ENCODE measurements around the gene FRYL. TPM values are rescaled to one million over a fixed set of nuclear protein-coding genes. Genes with fewer than 3 reads are reported as not detected.

The FRYL gene
- total RNA-seq, 1 experiment from 2014 or later = 47.7 TPM

DNA sequence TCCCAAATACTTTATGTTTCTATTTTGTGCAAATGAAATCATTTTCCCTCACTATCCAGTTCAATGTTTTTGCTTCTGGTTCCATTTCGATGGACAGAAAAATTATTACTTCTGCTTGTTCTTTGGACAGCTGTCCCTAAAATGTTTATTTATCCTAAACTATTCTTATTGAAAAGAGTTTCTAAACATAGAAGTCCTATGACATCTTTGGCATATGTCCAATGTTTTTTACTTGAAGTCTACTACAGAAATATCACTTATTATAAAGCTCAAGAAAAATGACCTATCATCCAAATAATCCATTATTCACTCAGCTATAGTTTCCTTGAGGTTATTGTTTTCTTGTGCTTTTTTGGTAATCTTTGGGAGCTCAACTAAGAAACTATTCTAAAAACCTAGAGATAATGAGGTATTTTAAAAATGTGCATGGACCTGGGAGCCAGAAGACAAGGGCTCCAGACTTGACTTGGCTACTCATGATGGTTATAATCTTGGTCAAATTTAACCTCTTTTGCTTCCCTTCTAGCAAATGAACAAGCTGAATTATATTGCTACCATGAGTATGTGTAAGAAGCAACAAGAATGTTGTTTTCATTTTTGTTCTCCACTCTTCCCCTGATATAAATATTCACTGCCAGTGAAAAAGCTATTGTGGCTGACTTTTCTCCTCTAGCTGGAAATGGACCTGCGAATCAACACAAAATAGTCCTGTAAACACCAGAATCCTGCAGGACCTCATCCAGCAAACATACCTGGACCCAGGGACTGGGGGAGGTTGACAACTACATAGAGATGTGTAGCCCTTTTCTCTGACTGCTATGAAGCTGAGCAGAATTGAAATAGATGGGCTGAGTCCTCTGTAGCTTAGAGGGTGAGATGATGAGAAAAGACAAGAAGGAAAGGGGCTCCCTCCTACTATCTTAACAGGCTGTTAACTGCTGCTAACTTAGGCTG, 137.4 kb downstream of the FRYL start:
- Histone ChIP-seq H2AFZ (ENCODE audit: low read depth, low read length, poor library complexity, severe bottlenecking) (no peak overlapping the region), H3K9me2 (ENCODE audit: insufficient read depth) (no peaks in the 10 kb centered on the region), H3K36me3 (ENCODE audit: control insufficient read depth in 1 of 2, insufficient read depth in 2 of 2, low read length in 2 of 2) (no peaks in the 10 kb centered on the region), H3K4me3 (replicated peaks in 1 of 2; ENCODE audit: low read depth in 1 of 2, low read length in 2 of 2) (no peak overlapping the region), H3K27ac (ENCODE audit: low read depth, low read length) (no peak overlapping the region), H3K4me1 (ENCODE audit: control insufficient read depth in 1 of 2, insufficient read depth in 2 of 2, low read length in 2 of 2) (no peaks in the 10 kb centered on the region), H3K9me3 (ENCODE audit: control insufficient read depth in 1 of 2, insufficient read depth in 1 of 2, low read depth in 1 of 2, low read length in 2 of 2) (no peaks in the 10 kb centered on the region), H3K27me3 (ENCODE audit: insufficient read depth, low read length) (no peaks in the 10 kb centered on the region), H4K20me1 (ENCODE audit: insufficient read depth) (no peaks in the 10 kb centered on the region), H3K79me2 (ENCODE audit: insufficient read depth, low read length) (peaks cover 12% of the 10 kb centered on the region), H3K4me2 (ENCODE audit: low read length) (no peak overlapping the region), H3K9ac (ENCODE audit: low read length) (no peak overlapping the region)
- ATAC-seq = no peak
- ChIA-PET CTCF (interaction anchor here (0.8 kb wide), 1 partner anchor 11 kb away, joined by 3 read pairs; no protein-coding TSS in a partner anchor), RAD21 (ENCODE audit: low non-redundant PET in 1 of 2, low total read pairs in 2 of 2, uncharacterized antibody in 2 of 2, unreplicated experiment in 2 of 2) (no interaction called here), POLR2A (no interaction called here)
- intact Hi-C loops (cut with micrococcal nuclease) = no loop called here
- no peak for DNase-seq (ENCODE audit: low read depth, low spot score)
- TF ChIP-seq ZFX (IDR thresholded peaks at IDR 0.05) = no peak
- no peak for TF ChIP-seq SIN3A (IDR thresholded peaks at IDR 0.05; ENCODE audit: low read depth)
- TF ChIP-seq RAD21 (IDR thresholded peaks at IDR 0.05; ENCODE audit: low read depth) = no peak
- TF ChIP-seq SP1 (IDR thresholded peaks at IDR 0.05; ENCODE audit: low read depth) = no peak
- no peak for TF ChIP-seq CEBPB (IDR thresholded peaks at IDR 0.05; ENCODE audit: low read depth)
- no peak for TF ChIP-seq JUND (IDR thresholded peaks at IDR 0.05)
- TF ChIP-seq, protein P1, sequence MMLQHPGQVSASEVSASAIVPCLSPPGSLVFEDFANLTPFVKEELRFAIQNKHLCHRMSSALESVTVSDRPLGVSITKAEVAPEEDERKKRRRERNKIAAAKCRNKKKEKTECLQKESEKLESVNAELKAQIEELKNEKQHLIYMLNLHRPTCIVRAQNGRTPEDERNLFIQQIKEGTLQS (IDR thresholded peaks at IDR 0.05) = no peak
- no peak for TF ChIP-seq POLR2AphosphoS5 (IDR thresholded peaks at IDR 0.05; ENCODE audit: low read depth, low read length)
- no peak for TF ChIP-seq EZH2phosphoT487 (IDR thresholded peaks at IDR 0.05; ENCODE audit: borderline replicate concordance)
- TF ChIP-seq, protein P2, sequence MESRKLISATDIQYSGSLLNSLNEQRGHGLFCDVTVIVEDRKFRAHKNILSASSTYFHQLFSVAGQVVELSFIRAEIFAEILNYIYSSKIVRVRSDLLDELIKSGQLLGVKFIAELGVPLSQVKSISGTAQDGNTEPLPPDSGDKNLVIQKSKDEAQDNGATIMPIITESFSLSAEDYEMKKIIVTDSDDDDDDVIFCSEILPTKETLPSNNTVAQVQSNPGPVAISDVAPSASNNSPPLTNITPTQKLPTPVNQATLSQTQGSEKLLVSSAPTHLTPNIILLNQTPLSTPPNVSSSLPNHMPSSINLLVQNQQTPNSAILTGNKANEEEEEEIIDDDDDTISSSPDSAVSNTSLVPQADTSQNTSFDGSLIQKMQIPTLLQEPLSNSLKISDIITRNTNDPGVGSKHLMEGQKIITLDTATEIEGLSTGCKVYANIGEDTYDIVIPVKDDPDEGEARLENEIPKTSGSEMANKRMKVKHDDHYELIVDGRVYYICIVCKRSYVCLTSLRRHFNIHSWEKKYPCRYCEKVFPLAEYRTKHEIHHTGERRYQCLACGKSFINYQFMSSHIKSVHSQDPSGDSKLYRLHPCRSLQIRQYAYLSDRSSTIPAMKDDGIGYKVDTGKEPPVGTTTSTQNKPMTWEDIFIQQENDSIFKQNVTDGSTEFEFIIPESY (IDR thresholded peaks at IDR 0.05; ENCODE audit: extremely low read depth, insufficient replicate concordance, low read length) = no peak
- TF ChIP-seq, protein P3, sequence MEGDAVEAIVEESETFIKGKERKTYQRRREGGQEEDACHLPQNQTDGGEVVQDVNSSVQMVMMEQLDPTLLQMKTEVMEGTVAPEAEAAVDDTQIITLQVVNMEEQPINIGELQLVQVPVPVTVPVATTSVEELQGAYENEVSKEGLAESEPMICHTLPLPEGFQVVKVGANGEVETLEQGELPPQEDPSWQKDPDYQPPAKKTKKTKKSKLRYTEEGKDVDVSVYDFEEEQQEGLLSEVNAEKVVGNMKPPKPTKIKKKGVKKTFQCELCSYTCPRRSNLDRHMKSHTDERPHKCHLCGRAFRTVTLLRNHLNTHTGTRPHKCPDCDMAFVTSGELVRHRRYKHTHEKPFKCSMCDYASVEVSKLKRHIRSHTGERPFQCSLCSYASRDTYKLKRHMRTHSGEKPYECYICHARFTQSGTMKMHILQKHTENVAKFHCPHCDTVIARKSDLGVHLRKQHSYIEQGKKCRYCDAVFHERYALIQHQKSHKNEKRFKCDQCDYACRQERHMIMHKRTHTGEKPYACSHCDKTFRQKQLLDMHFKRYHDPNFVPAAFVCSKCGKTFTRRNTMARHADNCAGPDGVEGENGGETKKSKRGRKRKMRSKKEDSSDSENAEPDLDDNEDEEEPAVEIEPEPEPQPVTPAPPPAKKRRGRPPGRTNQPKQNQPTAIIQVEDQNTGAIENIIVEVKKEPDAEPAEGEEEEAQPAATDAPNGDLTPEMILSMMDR (IDR thresholded peaks at IDR 0.05 in 2 of 3, conservative IDR thresholded peaks at IDR 0.05 in 1 of 3; ENCODE audit: borderline replicate concordance in 1 of 3, insufficient read depth in 1 of 3, low read depth in 2 of 3, low read length in 2 of 3) = no peak
- no peak for TF ChIP-seq CBX3 (IDR thresholded peaks at IDR 0.05; ENCODE audit: low read depth)
- no peak for TF ChIP-seq POLR2A (IDR thresholded peaks at IDR 0.05; ENCODE audit: borderline replicate concordance, extremely low read depth, insufficient read depth, insufficient read length)
- TF ChIP-seq, protein P4, sequence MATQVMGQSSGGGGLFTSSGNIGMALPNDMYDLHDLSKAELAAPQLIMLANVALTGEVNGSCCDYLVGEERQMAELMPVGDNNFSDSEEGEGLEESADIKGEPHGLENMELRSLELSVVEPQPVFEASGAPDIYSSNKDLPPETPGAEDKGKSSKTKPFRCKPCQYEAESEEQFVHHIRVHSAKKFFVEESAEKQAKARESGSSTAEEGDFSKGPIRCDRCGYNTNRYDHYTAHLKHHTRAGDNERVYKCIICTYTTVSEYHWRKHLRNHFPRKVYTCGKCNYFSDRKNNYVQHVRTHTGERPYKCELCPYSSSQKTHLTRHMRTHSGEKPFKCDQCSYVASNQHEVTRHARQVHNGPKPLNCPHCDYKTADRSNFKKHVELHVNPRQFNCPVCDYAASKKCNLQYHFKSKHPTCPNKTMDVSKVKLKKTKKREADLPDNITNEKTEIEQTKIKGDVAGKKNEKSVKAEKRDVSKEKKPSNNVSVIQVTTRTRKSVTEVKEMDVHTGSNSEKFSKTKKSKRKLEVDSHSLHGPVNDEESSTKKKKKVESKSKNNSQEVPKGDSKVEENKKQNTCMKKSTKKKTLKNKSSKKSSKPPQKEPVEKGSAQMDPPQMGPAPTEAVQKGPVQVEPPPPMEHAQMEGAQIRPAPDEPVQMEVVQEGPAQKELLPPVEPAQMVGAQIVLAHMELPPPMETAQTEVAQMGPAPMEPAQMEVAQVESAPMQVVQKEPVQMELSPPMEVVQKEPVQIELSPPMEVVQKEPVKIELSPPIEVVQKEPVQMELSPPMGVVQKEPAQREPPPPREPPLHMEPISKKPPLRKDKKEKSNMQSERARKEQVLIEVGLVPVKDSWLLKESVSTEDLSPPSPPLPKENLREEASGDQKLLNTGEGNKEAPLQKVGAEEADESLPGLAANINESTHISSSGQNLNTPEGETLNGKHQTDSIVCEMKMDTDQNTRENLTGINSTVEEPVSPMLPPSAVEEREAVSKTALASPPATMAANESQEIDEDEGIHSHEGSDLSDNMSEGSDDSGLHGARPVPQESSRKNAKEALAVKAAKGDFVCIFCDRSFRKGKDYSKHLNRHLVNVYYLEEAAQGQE (IDR thresholded peaks at IDR 0.05; ENCODE audit: low read depth) = no peak
- no peak for TF ChIP-seq YY1 (IDR thresholded peaks at IDR 0.05; ENCODE audit: extremely low read depth, insufficient replicate concordance, low read depth, low read length)
- TF ChIP-seq SRF (IDR thresholded peaks at IDR 0.05; ENCODE audit: low read depth) = no peak
- TF ChIP-seq EGR1 (IDR thresholded peaks at IDR 0.05; ENCODE audit: low read depth) = no peak
- TF ChIP-seq FOSL1 (IDR thresholded peaks at IDR 0.05; ENCODE audit: low read depth) = no peak
- no TSS peak for BruUV-seq (replicated peaks)

All from HCT116 (cell line).